CD4-positive, alpha-beta T cell treated with Interleukin-12 subunit alpha and Interleukin-12 subunit beta, for 1 hour (primary cell): Measurements from ENCODE around the gene EYA2.

ENCODE experiments used
- DNase-seq: peaks from one replicate; pipeline ENCODE4 v3.0.0-alpha.2; 2020

EYA2 gene

GRCh38 chr20:47013606-47014005 lies 119.0 kb downstream of the EYA2 start:
- DNase-seq = no peak

GRCh38 chr20:47016068-47016664 lies 121.5 kb downstream of the EYA2 start:
- DNase-seq = no peak

GRCh38 chr20:47018381-47018780 lies 123.7 kb downstream of the EYA2 start:
- DNase-seq = no peak

- DNase-seq = no peak
Observed at GRCh38 chr20:47019121-47019824, 124.6 kb downstream of the EYA2 start.

GRCh38 chr20:47020231-47020630 lies 125.6 kb downstream of the EYA2 start:
- no peak for DNase-seq

GRCh38 chr20:47021850-47022249 lies 127.2 kb downstream of the EYA2 start:
- DNase-seq = no peak

GRCh38 chr20:47024461-47024937 lies 129.9 kb downstream of the EYA2 start:
- DNase-seq = no peak

- no peak for DNase-seq
Observed at GRCh38 chr20:47027042-47027441, 132.4 kb downstream of the EYA2 start.

GRCh38 chr20:47027456-47027855 lies 132.8 kb downstream of the EYA2 start:
- no peak for DNase-seq

GRCh38 chr20:47028487-47028886 lies 133.8 kb downstream of the EYA2 start:
- DNase-seq = no peak

- no peak for DNase-seq
Observed at GRCh38 chr20:47029845-47030244, 135.2 kb downstream of the EYA2 start.

GRCh38 chr20:47030271-47030810 lies 135.7 kb downstream of the EYA2 start:
- no peak for DNase-seq

- DNase-seq = no peak
Observed at GRCh38 chr20:47031004-47031403, 136.4 kb downstream of the EYA2 start.

GRCh38 chr20:47031821-47032220 lies 137.2 kb downstream of the EYA2 start:
- no peak for DNase-seq

- no peak for DNase-seq
Observed at GRCh38 chr20:47032933-47033578, 138.4 kb downstream of the EYA2 start.

GRCh38 chr20:47033665-47034064 lies 139.0 kb downstream of the EYA2 start:
- DNase-seq = no peak

- no peak for DNase-seq
Observed at GRCh38 chr20:47035026-47035590, 140.5 kb downstream of the EYA2 start.

- DNase-seq = no peak
Observed at GRCh38 chr20:47036091-47036870, 141.6 kb downstream of the EYA2 start.

GRCh38 chr20:47038566-47039560 lies 144.2 kb downstream of the EYA2 start:
- DNase-seq = no peak

- no peak for DNase-seq
Observed at GRCh38 chr20:47040506-47041125, 146.0 kb downstream of the EYA2 start.

GRCh38 chr20:47041396-47041899 lies 146.8 kb downstream of the EYA2 start:
- DNase-seq = no peak
